Gastrocnemius medialis (tissue), 4 donors: ENCODE data around the gene DRGX.

Source experiments
- CTCF ChIP-seq, 5 experiments: fragments of 450-650 bp in 3 of 5; fragments of 200-600 bp in 2 of 5; sonication (generic) in 2 of 5; IDR thresholded peaks in 4 of 5; conservative IDR thresholded peaks in 1 of 5; 1 replicate in 4 of 5; 2 replicates in 1 of 5; pipeline ENCODE4 v1.5.1; 2016 to 2019; ENCODE audit warnings: antibody characterized with exemption in 5 of 5, mild to moderate bottlenecking in 3 of 5, moderate library complexity in 3 of 5
- POLR2A ChIP-seq, 2 donors: fragments of 450-650 bp; IDR thresholded peaks; one replicate each; pipeline ENCODE4 v1.6.1; 2017; ENCODE audit warnings: antibody characterized with exemption in 2 of 2, mild to moderate bottlenecking in 2 of 2, moderate library complexity in 2 of 2

GRCh38 chr10:49360271-49361177 lies 35.4 kb downstream of the DRGX start:
- TF ChIP-seq CTCF (IDR thresholded peaks at IDR 0.05 in 4 of 5, conservative IDR thresholded peaks at IDR 0.05 in 1 of 5) (no peak), POLR2A (IDR thresholded peaks at IDR 0.05) (no peak)
